ENCODE results near the gene MARCO.

- TF ChIP-seq POLR2A (IDR thresholded peaks at IDR 0.05; ENCODE audit: low read length) (no peak), GATA1 (IDR thresholded peaks at IDR 0.05; ENCODE audit: low read depth, low read length) (no peak)
Measured at GRCh38 chr2:118923371-118923770, 18.6 kb upstream of the MARCO start.
